Islet precursor cell (in vitro differentiated cells): Measurements from ENCODE around the gene KLB.

ENCODE experiments used
- DNase-seq: peaks from one replicate; pipeline ENCODE4 v3.0.0-alpha.2; 2018

Gene KLB

DNA sequence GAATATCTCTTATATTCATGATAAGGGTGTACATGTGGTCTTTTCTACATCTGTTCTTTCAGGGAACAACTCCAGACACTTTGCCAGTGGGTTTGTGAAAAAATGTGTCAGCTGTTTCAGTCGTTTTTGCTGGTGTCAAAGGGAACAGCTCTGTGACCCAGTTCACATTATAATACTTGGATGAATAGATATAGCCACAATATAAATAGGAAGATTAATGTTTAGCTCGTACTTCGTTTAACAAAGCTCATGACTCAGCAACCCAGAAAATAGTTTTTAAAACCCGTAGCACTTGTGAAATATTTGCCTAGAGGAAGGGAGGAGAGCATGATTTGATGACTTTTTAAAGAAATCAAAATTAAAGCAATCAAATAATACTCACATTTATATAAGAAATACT, 60.0 kb downstream of the KLB start:
- DNase-seq: no peak

DNA sequence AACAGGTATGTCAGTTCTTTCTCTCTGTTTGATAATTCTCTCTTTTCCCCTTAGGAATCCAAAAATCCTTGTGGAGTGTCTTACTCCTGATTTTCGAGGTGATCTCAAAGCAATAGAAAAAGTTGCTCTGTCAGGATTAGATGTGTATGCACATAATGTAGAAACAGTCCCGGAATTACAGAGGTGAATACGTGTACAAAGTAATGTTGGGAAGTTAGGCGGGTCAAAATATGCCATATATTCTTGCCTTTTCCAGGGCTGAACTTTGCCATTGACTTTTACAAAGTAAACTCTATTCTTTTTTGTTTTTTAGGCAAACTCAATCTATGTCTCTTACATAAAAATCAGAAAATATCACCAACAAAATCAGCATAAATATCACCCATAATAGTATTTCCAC, 60.7 kb downstream of the KLB start:
- DNase-seq: no peak

DNA sequence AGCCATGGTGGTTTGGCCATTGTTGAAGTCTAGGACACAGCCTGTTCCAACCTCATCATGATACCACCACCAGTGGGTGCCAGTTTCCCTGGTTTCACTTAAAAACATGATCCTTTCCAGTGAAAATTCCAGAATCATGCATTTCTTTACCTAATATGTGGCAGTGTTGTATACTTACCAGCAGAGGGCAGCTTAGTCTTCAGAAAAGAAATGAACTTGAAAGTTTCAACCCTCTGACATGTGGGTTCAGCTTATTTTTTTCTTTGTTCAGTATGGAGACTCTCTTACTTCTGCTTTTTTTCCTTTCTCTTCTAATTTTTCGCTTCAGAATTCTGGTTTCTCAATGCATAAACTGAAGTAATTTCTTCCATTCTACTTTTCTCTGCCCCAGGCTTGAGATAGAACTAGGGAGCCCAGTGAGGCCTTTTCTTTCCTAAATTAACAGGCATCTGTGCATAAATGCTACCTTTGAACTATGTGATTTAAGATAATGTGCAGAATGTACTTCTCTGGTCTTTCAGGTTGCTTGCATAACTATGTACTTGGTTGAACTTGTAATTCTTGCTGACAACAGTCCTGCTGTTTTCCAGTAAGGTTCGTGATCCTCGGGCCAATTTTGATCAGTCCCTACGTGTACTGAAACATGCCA, 62.8 kb downstream of the KLB start:
- DNase-seq: peak; percentile 80

DNA sequence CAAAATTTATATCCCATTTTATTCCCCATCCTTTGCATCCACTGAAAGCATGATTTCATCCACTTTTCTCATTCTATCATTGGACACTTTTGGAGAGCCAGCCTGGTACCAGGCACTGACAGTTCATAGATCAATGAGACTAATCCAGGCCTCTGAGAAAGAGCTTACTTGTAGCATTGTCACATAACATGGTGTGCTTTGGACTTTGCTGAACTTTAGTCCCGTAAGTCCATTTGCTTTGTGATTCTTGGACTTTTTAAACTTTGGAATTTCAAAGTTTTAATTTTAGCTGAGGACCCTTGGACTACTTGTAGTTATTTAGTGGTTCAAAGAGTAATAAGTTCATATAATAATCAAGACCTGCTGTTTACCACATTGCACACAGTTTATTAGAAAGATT, 63.7 kb downstream of the KLB start:
- no peak for DNase-seq

DNA sequence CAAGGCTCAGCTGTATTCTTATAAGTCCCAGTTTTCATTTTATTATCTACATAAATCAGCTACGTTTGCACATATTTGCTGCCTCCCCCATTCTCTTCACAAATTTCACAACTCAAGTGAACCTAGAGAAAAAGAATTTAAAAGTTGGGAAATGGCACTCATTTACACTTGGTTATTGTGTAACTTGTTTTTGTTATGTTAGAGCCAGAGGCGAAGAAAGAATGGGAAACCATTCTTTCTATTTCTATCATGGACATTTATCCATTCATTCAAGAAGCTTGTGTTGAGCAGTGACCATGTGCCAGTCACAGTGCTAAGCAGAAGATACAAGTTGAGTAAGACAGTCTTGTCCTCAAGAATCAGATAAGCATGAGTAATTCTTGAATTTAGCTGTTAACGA, 65.7 kb downstream of the KLB start:
- DNase-seq: no peak

DNA sequence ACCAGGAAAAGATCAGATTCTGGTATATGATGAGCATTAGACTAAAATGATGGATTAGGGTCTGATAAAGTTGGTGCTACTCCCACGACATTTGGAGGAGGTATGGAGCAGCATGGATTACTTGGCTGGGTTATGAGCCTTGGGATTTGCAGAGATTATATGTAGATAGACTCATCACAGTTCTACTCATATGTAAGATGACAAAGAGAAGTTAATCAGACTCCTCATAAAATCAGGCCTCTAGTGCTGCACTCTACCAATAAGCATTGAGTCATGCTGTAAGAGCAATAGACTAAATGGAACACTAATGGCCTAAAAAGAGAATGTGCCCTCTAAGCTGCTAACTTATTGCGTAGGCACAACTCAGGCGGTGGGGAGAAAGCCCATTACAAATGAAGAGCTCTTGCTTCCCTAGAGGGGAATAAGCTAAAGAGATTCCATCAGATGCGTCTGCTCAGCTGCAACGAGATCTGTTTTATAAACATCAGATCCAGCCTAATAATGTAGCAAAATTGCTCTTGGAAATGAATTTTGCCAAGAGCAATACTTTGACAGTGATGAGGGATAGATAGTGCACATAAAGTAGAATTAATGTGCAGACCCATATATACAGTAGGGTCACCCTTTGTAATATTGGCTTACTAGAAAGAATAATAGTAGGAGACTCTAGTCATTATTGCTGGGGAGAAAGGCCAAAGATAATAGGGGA, 69.6 kb downstream of the KLB start:
- no peak for DNase-seq

DNA sequence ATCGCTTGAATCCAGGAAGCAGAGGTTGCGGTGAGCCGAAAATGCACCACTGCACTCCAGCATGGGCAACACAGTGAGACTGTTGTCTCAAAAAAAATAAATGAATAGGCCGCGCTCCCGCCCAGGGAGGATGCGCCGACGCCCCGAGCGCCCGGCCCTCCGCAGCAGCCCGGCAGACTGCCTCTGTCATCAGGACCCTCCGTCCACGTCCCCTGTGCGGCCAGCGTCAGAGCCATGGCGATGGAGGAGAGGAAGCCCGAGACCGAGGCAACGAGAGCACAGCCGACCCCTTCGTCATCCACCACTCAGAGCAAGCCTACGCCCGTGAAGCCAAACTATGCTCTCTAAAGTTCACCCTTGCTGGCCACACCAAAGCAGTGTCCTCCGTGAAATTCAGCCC, 73.5 kb downstream of the KLB start:
- no peak for DNase-seq

DNA sequence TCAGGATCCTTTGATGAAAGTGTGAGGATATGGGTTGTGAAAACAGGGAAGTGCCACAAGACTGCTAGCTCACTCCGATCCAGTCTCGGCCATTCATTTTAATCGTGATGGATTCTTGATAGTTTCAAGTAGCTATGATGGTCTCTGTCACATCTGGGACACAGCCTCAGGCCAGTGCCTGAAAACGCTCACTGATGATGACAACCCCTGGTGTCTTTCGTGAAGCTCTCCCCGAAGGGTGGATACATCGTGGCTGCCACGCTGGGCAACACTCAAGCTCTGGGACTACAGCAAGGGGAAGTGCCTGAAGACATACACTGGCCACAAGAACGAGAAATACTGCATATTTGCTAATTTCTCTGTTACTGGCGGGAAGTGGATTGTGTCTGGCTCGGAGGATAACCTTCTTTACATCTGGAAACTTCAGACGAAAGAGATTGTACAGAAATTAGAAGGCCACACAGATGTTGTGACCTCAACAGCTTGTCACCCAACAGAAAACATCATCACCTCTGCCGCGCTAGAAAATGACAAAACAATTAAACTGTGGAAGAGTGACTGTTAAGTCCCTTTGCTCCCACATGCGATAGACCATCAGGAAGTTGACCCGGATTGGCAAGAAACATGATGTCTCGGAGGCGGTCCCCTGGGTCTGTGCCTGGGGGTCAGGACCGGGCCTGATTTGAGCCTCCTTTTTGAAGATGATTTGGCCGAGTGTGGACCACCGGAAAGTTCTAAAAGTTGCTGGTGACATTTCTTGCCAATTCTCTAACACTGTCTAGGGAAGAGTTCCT, 74.4 kb downstream of the KLB start:
- no peak for DNase-seq

DNA sequence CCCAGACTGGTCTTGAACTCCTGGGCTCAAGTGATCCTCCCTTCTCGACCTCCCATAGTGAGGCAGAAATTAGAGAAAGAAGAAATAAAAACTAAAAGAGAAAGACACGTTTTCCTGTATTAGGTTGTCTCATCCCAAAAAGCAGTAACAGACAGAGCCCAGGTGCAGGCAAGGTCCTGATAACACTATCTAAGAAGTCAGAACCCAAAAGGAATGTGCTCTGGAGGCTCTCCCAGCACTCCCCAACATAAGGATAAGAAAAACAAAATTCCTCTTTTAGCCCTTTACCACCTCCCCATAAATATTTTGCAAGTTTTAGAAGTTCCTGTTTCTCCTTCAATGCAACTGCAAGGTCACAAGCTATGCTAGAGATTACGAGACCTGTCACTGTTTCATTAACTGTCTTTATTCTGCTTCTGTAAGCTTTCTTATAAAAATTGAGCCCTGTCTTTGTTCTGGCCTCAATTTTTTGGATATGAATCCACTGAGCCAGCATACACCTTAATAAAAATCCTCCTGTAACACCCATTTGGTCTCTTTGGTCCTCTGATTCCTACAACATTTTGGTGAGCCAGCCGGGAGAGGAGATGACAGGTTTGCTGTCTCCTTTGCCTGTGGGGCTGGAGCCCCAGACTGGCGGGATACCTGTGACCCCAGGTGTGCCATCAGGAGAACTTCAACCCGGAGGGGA, 78.0 kb downstream of the KLB start:
- DNase-seq: no peak

DNA sequence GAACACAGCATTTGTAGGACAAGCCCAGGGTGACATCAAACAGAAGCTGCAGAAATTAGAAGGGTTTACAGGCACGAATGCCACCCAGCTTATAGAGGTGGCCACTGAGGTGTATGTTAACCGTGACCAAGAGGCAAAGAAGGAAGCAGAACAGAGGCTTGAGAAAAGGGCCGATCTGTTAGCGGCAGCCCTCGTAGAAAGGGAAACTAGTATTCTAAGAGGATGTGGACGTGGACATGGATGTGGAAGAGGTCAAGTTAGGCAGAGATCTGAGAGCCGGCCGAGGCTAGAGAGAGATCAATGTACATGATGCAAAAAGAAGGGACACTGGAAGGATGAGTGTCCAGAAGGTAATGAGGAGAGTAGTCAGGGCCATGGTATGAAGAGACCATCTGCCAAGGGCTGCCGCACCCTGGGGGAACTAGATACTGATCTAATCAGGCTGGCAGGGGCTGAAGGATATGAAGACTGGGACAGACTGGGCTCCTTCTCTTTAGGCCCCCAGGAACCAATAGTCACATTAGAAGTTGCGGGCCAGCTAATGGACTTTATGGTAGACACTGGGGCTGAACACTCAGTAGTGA, 79.6 kb downstream of the KLB start:
- no peak for DNase-seq

DNA sequence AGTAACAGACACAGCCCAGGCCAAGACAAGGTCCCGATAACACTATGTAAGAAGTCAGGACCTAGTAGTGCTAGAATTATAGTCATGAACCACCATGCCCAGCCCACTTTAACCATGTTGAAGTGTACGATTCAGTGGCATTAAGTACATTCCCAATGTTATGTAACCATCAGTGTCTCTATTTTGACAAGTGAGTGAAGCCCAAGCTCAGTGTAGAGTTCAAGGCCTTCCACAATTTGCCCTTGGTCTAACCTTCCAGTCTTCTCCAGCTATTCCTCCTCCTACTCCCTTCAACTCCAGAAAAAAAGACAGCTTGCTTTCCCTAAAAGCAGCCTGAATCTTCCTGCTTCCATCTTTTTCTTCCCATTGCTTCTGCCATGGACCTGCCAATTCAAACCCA, 83.6 kb downstream of the KLB start:
- DNase-seq: no peak

DNA sequence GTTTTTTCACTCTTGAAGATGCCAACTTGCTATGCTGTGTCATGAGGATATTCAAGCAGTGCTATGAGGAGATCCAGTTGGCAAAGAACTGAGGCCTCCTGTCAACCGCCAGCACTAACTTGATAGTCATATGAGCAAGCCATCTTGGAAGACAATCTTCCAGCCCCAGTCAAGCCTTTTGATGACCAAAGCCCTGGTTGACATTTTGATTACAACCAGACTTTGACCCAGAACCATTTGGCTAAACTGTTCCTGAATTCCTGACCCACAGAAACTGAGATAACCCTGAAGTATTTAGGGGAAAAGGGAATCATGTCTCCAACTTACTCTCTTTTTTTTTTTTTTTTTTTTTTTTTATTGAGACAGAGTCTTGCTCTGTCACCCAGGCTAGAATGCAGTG, 87.6 kb downstream of the KLB start:
- no peak for DNase-seq

DNA sequence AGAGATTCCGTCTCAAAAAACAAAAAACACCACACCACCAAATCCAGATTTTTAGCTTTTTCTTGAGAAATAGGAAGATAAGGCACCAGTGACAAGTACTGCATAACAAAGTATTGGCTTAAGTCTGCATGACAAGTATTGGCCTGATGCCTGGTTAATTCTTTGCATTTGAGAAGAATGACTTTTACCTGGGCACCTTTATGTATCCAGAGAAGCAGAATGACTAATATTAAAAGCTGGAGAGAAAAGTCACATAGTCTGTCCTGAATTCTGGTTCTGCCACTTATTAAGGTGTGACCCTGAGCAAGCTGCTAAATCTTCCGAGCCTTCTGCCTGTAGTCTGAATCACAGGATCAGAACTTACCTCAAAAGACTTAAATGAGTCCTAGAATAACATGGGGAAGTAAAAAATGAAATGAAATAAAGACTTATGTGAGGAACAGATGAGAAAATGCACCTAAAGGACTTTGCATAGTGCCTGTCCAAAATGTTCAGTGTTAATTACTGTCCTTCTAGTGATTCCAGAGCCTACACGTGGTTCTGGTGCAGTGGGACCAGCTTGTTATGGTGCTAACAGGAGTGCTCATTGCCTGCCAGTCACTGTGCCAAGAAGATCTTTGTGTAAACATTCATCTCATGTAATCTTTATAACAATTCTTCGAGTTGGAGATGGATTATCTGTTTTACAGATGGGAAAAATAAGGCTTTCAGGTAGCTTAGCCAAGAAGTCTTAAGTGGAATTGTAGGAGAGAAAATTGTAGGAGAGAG, 88.9 kb downstream of the KLB start:
- DNase-seq: no peak

DNA sequence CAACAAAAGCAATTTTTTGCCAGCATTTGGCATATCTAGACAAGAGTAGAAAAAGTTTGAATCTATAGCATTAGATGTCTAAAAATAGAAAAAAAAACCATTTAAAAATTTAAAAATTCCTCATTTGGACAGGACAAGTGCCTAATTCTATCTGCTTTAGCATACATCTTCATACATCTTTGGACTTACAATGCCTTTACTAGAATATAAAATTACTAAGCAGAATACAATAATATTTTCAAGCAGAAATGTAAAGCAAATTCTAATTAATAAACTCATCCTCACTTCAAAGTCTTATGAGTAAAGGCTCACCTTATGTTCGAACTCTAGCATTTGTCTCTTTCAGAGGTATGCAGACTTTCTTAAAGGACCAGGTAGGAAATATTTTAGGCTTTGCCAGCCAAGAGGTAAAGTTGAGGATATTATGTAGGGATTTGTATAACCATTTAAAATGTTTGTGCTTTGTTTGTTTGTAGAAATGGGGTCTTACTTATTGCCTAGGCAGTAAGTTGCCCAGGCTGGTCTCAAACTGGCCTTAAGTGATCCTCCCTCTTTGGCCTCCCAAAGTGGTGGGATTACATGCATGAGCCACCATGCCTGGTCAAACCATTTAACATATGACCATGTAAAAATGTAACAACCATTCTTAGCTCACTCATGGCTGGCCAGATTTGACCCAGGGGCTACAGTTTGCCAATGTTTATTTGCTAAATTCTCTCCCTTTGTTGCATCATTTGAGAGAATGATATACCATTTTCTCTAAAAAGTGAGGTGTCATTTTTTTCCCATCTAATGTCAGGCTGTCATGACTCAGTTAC, 91.4 kb downstream of the KLB start:
- no peak for DNase-seq

DNA sequence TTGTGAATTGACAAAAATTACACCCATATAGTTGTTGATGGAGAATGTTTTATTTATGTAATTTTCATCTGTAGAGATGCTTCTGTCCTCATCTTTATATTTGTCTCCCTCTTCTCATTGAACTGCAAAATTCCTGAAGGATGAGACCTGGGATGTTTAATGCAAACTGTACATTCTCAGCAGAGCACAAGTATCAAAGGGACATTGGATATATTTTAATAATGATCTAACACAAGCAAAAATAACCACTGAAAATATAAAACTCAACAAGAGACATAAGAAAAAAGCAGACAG, 91.9 kb downstream of the KLB start:
- DNase-seq: no peak
